ENCODE results near the gene OTULIN.

GRCh38 chr5:14714706-14715105, 50.2 kb downstream of the OTULIN start:
- TF ChIP-seq L3MBTL2 (conservative IDR thresholded peaks at IDR 0.05), result no peak
- TF ChIP-seq FOXA1 (IDR thresholded peaks at IDR 0.05), result no peak
- no peak for TF ChIP-seq ZNF384 (IDR thresholded peaks at IDR 0.05)
- no peak for TF ChIP-seq TARDBP (IDR thresholded peaks at IDR 0.05)
